Measurements from ENCODE around the gene SULT1A1. TPM values are rescaled to one million over a fixed set of nuclear protein-coding genes. Genes with fewer than 3 reads are reported as not detected.
A peak's percentile ranks its signal among the peaks of the same experiment; 100 is the strongest.
"Not testable (repeated sequence)": the region's sequence is repeated elsewhere in the genome, so short reads cannot be mapped to it uniquely, and the experiment has no call there.

The SULT1A1 gene
- total and polyA plus RNA-seq, 2 of the 13 experiments (the other 11 are each of a cell fraction or from before 2014, with no cell fraction given), result 114 to 147 TPM

- Histone ChIP-seq H3K79me2 (ENCODE audit: insufficient read depth, low read length) (no peaks in the 10 kb centered on the region), H3K4me1 (ENCODE audit: insufficient read depth, low read length) (peaks cover 34% of the 10 kb centered on the region), H3K4me2 (ENCODE audit: low read depth, low read length) (no peak overlapping the region), H4K20me1 (ENCODE audit: insufficient read depth, low read length) (no peaks in the 10 kb centered on the region), H3K9ac (ENCODE audit: insufficient read depth, low read depth, low read length) (no peak overlapping the region), H3K4me3 (replicated peaks in 1 of 3; ENCODE audit: insufficient read depth in 1 of 3, low read depth in 2 of 3, low read length in 3 of 3) (no peak overlapping the region), H3K27me3 (ENCODE audit: control insufficient read depth in 1 of 2, insufficient read depth in 2 of 2, low read length in 2 of 2) (no peaks in the 10 kb centered on the region), H3K9me3 (ENCODE audit: low read length) (no peaks in the 10 kb centered on the region), H3K27ac (ENCODE audit: extremely low read length, insufficient read depth, low read length) (no peak overlapping the region), H2AFZ (ENCODE audit: low read length) (no peak overlapping the region), H3K36me3 (replicated peaks in 1 of 2; ENCODE audit: control insufficient read depth in 1 of 2, insufficient read depth in 2 of 2, low read length in 2 of 2) (no peaks in the 10 kb centered on the region)
- TF ChIP-seq HOXA3 (CRISPR knock-in tag; IDR thresholded peaks at IDR 0.05), result peak; percentile 34
- TF ChIP-seq DNMT1 (CRISPR knock-in tag; IDR thresholded peaks at IDR 0.05), result peak; percentile 70; the same call in 1 of the 2 replicates
- TF ChIP-seq TRAFD1 (CRISPR knock-in tag; IDR thresholded peaks at IDR 0.05; ENCODE audit: borderline replicate concordance), result no peak
- intact Hi-C loops (cut with micrococcal nuclease; ENCODE audit: unreplicated experiment) (no loop called here), in situ Hi-C loops (cut with HindIII; ENCODE audit: extremely low pct_ligation_motif_present, low pct_unique_long_range_greater_than_20kb) (no loop called here)
- ChIA-PET POLR2A (no interaction called here), CTCF (ENCODE audit: low intra/inter-chr PET ratio, low total read pairs) (no interaction called here)
- no peak for FAIRE-seq
- ATAC-seq, result peak; percentile 16; the same call in 2 of the 3 replicates
- WGBS (ENCODE audit: low lambda C conversion rate), result 93% methylated on average over 68 of the region's 68 CpGs
- no TSS peak for BruUV-seq (replicated peaks)
- DNase-seq (ENCODE audit: low spot score), result no peak
Observed at GRCh38 chr16:28623172-28623711, 13.4 kb upstream of the SULT1A1 start.

- in situ Hi-C loops (cut with HindIII; ENCODE audit: extremely low pct_ligation_motif_present, low pct_unique_long_range_greater_than_20kb); H3K36me3 ChIP-seq (replicated peaks in 1 of 2; ENCODE audit: control insufficient read depth in 1 of 2, insufficient read depth in 2 of 2, low read length in 2 of 2); H3K9me3 ChIP-seq (ENCODE audit: low read length); H2AFZ ChIP-seq (ENCODE audit: low read length); BruUV-seq (replicated peaks); H4K20me1 ChIP-seq (ENCODE audit: insufficient read depth, low read length); CTCF ChIA-PET (ENCODE audit: low intra/inter-chr PET ratio, low total read pairs); H3K4me3 ChIP-seq (replicated peaks in 1 of 3; ENCODE audit: insufficient read depth in 1 of 3, low read depth in 2 of 3, low read length in 3 of 3); DNase-seq (ENCODE audit: low spot score); H3K79me2 ChIP-seq (ENCODE audit: insufficient read depth, low read length); FAIRE-seq; H3K9ac ChIP-seq (ENCODE audit: insufficient read depth, low read depth, low read length); H3K27ac ChIP-seq (ENCODE audit: extremely low read length, insufficient read depth, low read length); intact Hi-C loops (cut with micrococcal nuclease; ENCODE audit: unreplicated experiment); POLR2A ChIA-PET; H3K27me3 ChIP-seq (ENCODE audit: control insufficient read depth in 1 of 2, insufficient read depth in 2 of 2, low read length in 2 of 2); TF ChIP-seq LCORL (IDR thresholded peaks at IDR 0.05): not testable (repeated sequence)
- H3K4me1 ChIP-seq (ENCODE audit: insufficient read depth, low read length), result peaks cover 40% of the 10 kb centered on the region
- peak; percentile 55 for ATAC-seq
- WGBS (ENCODE audit: low lambda C conversion rate), result 40% methylated on average over 24 of the region's 24 CpGs
- H3K4me2 ChIP-seq (ENCODE audit: low read depth, low read length), result peak overlapping the region; percentile 52
- TF ChIP-seq SKI (IDR thresholded peaks at IDR 0.05; ENCODE audit: partially characterized antibody) (peak; percentile 60), PATZ1 (CRISPR knock-in tag; IDR thresholded peaks at IDR 0.05) (0 out of 2 replicates have a peak, but pooled peaks have one; percentile 15), RARA (CRISPR knock-in tag; IDR thresholded peaks at IDR 0.05) (peak; percentile 74), RXRB (CRISPR knock-in tag; IDR thresholded peaks at IDR 0.05; ENCODE audit: borderline replicate concordance) (peak; percentile 70), LCORL (CRISPR knock-in tag; IDR thresholded peaks at IDR 0.05) (0 out of 2 replicates have a peak, but pooled peaks have one; percentile 21), NR2F1 (CRISPR knock-in tag; IDR thresholded peaks at IDR 0.05) (peak in 1 of 2 experiments; percentile 48; a peak in 1 of 4 replicates), HNF4A (CRISPR knock-in tag; IDR thresholded peaks at IDR 0.05) (peak; percentile 59), GATAD2A (CRISPR knock-in tag; IDR thresholded peaks at IDR 0.05) (peak; percentile 47; the same call in 1 of the 2 replicates)
Observed at GRCh38 chr16:28622532-28623171, 12.8 kb upstream of the SULT1A1 start.
